ENCODE data around the gene FTSJ1. TPM values are rescaled to one million over a fixed set of nuclear protein-coding genes. Genes with fewer than 3 reads are reported as not detected.

The FTSJ1 gene
- polyA plus RNA-seq, 3 donors: 36.6 to 44.3 (median 40.4) TPM

GRCh38 chrX:48468693-48469691, 7.0 kb upstream of the FTSJ1 start:
- no peaks in the 10 kb centered on the region for H3K27me3 ChIP-seq (ENCODE audit: control insufficient read depth in 2 of 2, insufficient read depth in 2 of 2, low read length in 2 of 2)
- peaks cover 0 to 4% of the 10 kb centered on the region in 2 donors for H3K36me3 Mint-ChIP-seq
- peaks cover 22% of the 10 kb centered on the region for H3K4me1 Mint-ChIP-seq
- no peak overlapping the region for H3K27ac ChIP-seq (ENCODE audit: low read depth in 1 of 2, low read length in 2 of 2)
- peak overlapping the region; percentile 81 for H2AFZ ChIP-seq (ENCODE audit: insufficient read depth, low read depth, low read length, poor library complexity, severe bottlenecking)
- peak overlapping the region; percentile 42 for H3K9ac ChIP-seq (ENCODE audit: insufficient read depth, low read length, poor library complexity, severe bottlenecking)
- no peaks in the 10 kb centered on the region for H4K20me1 ChIP-seq (ENCODE audit: insufficient read depth, low read length)
- peak overlapping the region; percentile 18 to 70 (median 38) for H3K4me3 ChIP-seq (replicated peaks in 1 of 3; ENCODE audit: low read depth in 2 of 3, low read length in 3 of 3)
- H3K27ac Mint-ChIP-seq: peak overlapping the region in 2 of 7 donors; percentile 3 to 66
- H3K4me1 ChIP-seq (ENCODE audit: control insufficient read depth in 1 of 2, insufficient read depth in 2 of 2, low read length in 2 of 2): peaks cover 11 to 19% of the 10 kb centered on the region in 2 donors
- peak overlapping the region; percentile 71 for H3K4me2 ChIP-seq (replicated peaks; ENCODE audit: extremely low read depth, low read length, poor library complexity, severe bottlenecking)
- no peak for DNase-seq
- intact Hi-C loops (cut with micrococcal nuclease): no loop called here
- peak overlapping the region; percentile 80 to 89 for H3K4me3 Mint-ChIP-seq
- no peaks in the 10 kb centered on the region for H3K79me2 ChIP-seq (ENCODE audit: insufficient read depth, low read length)
- no peak for TF ChIP-seq CTCF (IDR thresholded peaks at IDR 0.05)
- no peaks in the 10 kb centered on the region for H3K36me3 ChIP-seq (replicated peaks in 1 of 2; ENCODE audit: control insufficient read depth in 1 of 2, insufficient read depth in 2 of 2, low read length in 2 of 2)
- 0% methylated on average over 7 of the region's 23 CpGs for WGBS (ENCODE audit: insufficient coverage)
- H3K9me3 ChIP-seq (replicated peaks in 1 of 2; ENCODE audit: control insufficient read depth in 1 of 2, insufficient read depth in 1 of 2, low read length in 2 of 2): no peaks in the 10 kb centered on the region
- H3K9me3 Mint-ChIP-seq: peaks cover 0 to 2% (median 0%) of the 10 kb centered on the region in 7 donors
- H3K27me3 Mint-ChIP-seq (ENCODE audit: low read depth in 3 of 3): peaks cover 1 to 20% (median 3%) of the 10 kb centered on the region in 3 donors

GRCh38 chrX:48470110-48470832, 5.7 kb upstream of the FTSJ1 start, which contains the start of gene SLC38A5:
TSS of gene SLC38A5 (minus strand) at chrX:48470260. CDS start at chrX:48467924, 2,336 bp downstream.
- Mint-ChIP-seq H3K4me1 (peaks cover 25% of the 10 kb centered on the region), H3K9me3 (peaks cover 0 to 2% (median 0%) of the 10 kb centered on the region in 7 donors), H3K36me3 (peaks cover 0 to 2% of the 10 kb centered on the region in 2 donors), H3K4me3 (peak within 1 kb of the TSS; percentile 80 to 89), H3K27me3 (ENCODE audit: low read depth in 3 of 3) (peaks cover 1 to 20% (median 3%) of the 10 kb centered on the region in 3 donors), H3K27ac (peak within 1 kb of the TSS in 2 of 7 donors; percentile 3 to 66)
- H3K4me3 ChIP-seq (replicated peaks in 1 of 3; ENCODE audit: low read depth in 2 of 3, low read length in 3 of 3): peak within 1 kb of the TSS; percentile 18 to 70 (median 38)
- H3K4me2 ChIP-seq (replicated peaks; ENCODE audit: extremely low read depth, low read length, poor library complexity, severe bottlenecking): peak within 1 kb of the TSS; percentile 71
- TF ChIP-seq CTCF (IDR thresholded peaks at IDR 0.05): no peak
- peak within 1 kb of the TSS; percentile 42 for H3K9ac ChIP-seq (ENCODE audit: insufficient read depth, low read length, poor library complexity, severe bottlenecking)
- 91% methylated on average over 4 of the region's 18 CpGs for WGBS (ENCODE audit: insufficient coverage)
- H3K4me1 ChIP-seq (ENCODE audit: control insufficient read depth in 1 of 2, insufficient read depth in 2 of 2, low read length in 2 of 2): peaks cover 11 to 24% of the 10 kb centered on the region in 2 donors
- no peaks in the 10 kb centered on the region for H4K20me1 ChIP-seq (ENCODE audit: insufficient read depth, low read length)
- no peaks in the 10 kb centered on the region for H3K79me2 ChIP-seq (ENCODE audit: insufficient read depth, low read length)
- peak within 1 kb of the TSS; percentile 81 for H2AFZ ChIP-seq (ENCODE audit: insufficient read depth, low read depth, low read length, poor library complexity, severe bottlenecking)
- no peaks in the 10 kb centered on the region for H3K27me3 ChIP-seq (ENCODE audit: control insufficient read depth in 2 of 2, insufficient read depth in 2 of 2, low read length in 2 of 2)
- intact Hi-C loops (cut with micrococcal nuclease): loop anchor here in 1 of 2 donors (10.0 kb wide), 1 partner anchor 105 kb away; the partner anchor contains the start of gene RBM3
- no peaks in the 10 kb centered on the region for H3K9me3 ChIP-seq (replicated peaks in 1 of 2; ENCODE audit: control insufficient read depth in 1 of 2, insufficient read depth in 1 of 2, low read length in 2 of 2)
- no peak within 1 kb of the TSS for H3K27ac ChIP-seq (ENCODE audit: low read depth in 1 of 2, low read length in 2 of 2)
- DNase-seq: no peak
- H3K36me3 ChIP-seq (replicated peaks in 1 of 2; ENCODE audit: control insufficient read depth in 1 of 2, insufficient read depth in 2 of 2, low read length in 2 of 2): no peaks in the 10 kb centered on the region

Measured in CD14-positive monocyte (primary cell).